HCT116 (cell line): Measurements from ENCODE around the gene NSD2.

ENCODE experiments used
- EZH2 ChIP-seq: fragments of 200-600 bp; sonication (generic); IDR thresholded peaks from 2 replicates; pipeline ENCODE4 v1.6.1; 2017; ENCODE audit warnings: antibody characterized with exemption, mixed run types
- EZH2phosphoT487 ChIP-seq: fragments of 200-600 bp; IDR thresholded peaks from 2 replicates; pipeline ENCODE4 v1.6.1; 2018; ENCODE audit warnings: antibody characterized with exemption, borderline replicate concordance
- MAX ChIP-seq: IDR thresholded peaks from 2 replicates; pipeline ENCODE4 v1.6.1; 2012
- POLR2A ChIP-seq: IDR thresholded peaks from 2 replicates; pipeline ENCODE4 v1.7.0; 2011; ENCODE audit warnings: borderline replicate concordance; ENCODE audit not compliant: insufficient read depth, insufficient read length; ENCODE audit errors: extremely low read depth
- POLR2AphosphoS5 ChIP-seq: IDR thresholded peaks from 2 replicates; pipeline ENCODE4 v1.6.1; 2011; ENCODE audit warnings: mild to moderate bottlenecking, low read depth, low read length, moderate library complexity
- RAD21 ChIP-seq: IDR thresholded peaks from 2 replicates; pipeline ENCODE4 v1.6.1; 2012; ENCODE audit warnings: low read depth, mild to moderate bottlenecking
- SIN3A ChIP-seq: IDR thresholded peaks from 2 replicates; pipeline ENCODE4 v1.6.1; 2012; ENCODE audit warnings: low read depth
- SRF ChIP-seq: IDR thresholded peaks from 2 replicates; pipeline ENCODE4 v1.6.1; 2012; ENCODE audit warnings: low read depth
- YY1 ChIP-seq: IDR thresholded peaks from 2 replicates; pipeline ENCODE4 v1.6.1; 2011; ENCODE audit warnings: low read length, low read depth, moderate library complexity, mild to moderate bottlenecking; ENCODE audit not compliant: insufficient replicate concordance; ENCODE audit errors: extremely low read depth
- TF ChIP-seq, protein P1 (sequence below): IDR thresholded peaks from 2 replicates; pipeline ENCODE4 v1.6.1; 2012; ENCODE audit warnings: low read depth
- TF ChIP-seq, protein P2 (sequence below), 3 experiments: fragments of 200-600 bp in 1 of 3; sonication (generic) in 1 of 3; IDR thresholded peaks in 2 of 3; conservative IDR thresholded peaks in 1 of 3; 2 replicates each; pipeline ENCODE4 v1.5.1; 2012 to 2017; ENCODE audit warnings: low read depth in 2 of 3, low read length in 2 of 3, antibody characterized with exemption in 1 of 3, borderline replicate concordance in 1 of 3, control low read depth in 1 of 3, mild to moderate bottlenecking in 1 of 3, mixed read lengths in 1 of 3, mixed run types in 1 of 3, moderate library complexity in 1 of 3; ENCODE audit not compliant: insufficient read depth in 1 of 3

DNA sequence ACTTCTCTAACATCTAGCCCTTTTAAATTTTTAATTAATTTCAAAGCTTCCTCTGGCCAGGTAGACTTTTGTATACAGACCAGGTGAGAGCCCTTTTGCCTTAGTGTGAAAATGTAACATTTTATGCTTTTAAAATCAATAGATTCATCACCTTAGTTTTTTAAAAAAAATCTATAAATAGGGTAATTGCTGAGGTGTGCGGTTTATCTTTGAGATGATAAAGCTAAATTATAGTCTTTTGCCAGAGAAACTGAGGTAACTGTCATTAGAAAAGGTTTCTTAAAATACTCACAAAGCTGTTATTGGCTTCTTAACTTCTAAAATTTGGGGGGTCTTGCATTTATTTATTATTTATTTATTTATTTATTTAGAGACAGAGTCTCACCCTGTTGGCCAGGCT, 74.7 kb downstream of the NSD2 start:
- TF ChIP-seq, protein P1, sequence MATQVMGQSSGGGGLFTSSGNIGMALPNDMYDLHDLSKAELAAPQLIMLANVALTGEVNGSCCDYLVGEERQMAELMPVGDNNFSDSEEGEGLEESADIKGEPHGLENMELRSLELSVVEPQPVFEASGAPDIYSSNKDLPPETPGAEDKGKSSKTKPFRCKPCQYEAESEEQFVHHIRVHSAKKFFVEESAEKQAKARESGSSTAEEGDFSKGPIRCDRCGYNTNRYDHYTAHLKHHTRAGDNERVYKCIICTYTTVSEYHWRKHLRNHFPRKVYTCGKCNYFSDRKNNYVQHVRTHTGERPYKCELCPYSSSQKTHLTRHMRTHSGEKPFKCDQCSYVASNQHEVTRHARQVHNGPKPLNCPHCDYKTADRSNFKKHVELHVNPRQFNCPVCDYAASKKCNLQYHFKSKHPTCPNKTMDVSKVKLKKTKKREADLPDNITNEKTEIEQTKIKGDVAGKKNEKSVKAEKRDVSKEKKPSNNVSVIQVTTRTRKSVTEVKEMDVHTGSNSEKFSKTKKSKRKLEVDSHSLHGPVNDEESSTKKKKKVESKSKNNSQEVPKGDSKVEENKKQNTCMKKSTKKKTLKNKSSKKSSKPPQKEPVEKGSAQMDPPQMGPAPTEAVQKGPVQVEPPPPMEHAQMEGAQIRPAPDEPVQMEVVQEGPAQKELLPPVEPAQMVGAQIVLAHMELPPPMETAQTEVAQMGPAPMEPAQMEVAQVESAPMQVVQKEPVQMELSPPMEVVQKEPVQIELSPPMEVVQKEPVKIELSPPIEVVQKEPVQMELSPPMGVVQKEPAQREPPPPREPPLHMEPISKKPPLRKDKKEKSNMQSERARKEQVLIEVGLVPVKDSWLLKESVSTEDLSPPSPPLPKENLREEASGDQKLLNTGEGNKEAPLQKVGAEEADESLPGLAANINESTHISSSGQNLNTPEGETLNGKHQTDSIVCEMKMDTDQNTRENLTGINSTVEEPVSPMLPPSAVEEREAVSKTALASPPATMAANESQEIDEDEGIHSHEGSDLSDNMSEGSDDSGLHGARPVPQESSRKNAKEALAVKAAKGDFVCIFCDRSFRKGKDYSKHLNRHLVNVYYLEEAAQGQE: no peak
- TF ChIP-seq EZH2 (no peak), MAX (no peak), POLR2AphosphoS5 (no peak), POLR2A (no peak), EZH2phosphoT487 (no peak), YY1 (no peak), RAD21 (no peak), SIN3A (no peak), SRF (no peak)
- TF ChIP-seq, protein P2, sequence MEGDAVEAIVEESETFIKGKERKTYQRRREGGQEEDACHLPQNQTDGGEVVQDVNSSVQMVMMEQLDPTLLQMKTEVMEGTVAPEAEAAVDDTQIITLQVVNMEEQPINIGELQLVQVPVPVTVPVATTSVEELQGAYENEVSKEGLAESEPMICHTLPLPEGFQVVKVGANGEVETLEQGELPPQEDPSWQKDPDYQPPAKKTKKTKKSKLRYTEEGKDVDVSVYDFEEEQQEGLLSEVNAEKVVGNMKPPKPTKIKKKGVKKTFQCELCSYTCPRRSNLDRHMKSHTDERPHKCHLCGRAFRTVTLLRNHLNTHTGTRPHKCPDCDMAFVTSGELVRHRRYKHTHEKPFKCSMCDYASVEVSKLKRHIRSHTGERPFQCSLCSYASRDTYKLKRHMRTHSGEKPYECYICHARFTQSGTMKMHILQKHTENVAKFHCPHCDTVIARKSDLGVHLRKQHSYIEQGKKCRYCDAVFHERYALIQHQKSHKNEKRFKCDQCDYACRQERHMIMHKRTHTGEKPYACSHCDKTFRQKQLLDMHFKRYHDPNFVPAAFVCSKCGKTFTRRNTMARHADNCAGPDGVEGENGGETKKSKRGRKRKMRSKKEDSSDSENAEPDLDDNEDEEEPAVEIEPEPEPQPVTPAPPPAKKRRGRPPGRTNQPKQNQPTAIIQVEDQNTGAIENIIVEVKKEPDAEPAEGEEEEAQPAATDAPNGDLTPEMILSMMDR (IDR thresholded peaks at IDR 0.05 in 2 of 3, conservative IDR thresholded peaks at IDR 0.05 in 1 of 3; ENCODE audit: borderline replicate concordance in 1 of 3, insufficient read depth in 1 of 3, low read depth in 2 of 3, low read length in 2 of 3): no peak
